NOMO-1 (cell line): ENCODE results near the gene MAGEB4.
A peak's percentile ranks its signal among the peaks of the same experiment; 100 is the strongest.

Source experiments
- DNase-seq, 2 experiments: peaks; one replicate each; lab custom pipeline; 2025; ENCODE audit not compliant: unreplicated experiment in 2 of 2; lab: John Stamatoyannopoulos, UW

The MAGEB4 gene

GRCh38 chrX:30283456-30284200, 41.8 kb downstream of the MAGEB4 start:
- peak; percentile 53 to 70 for DNase-seq
